Neural cell (in vitro differentiated cells): ENCODE results near the gene CXCR5. TPM values are rescaled to one million over a fixed set of nuclear protein-coding genes. Genes with fewer than 3 reads are reported as not detected.

Experiments
- H2AFZ ChIP-seq: fragments of 200-600, 300-800 bp; sonication (generic), shearing (Covaris generic); 2 replicates; pipeline ENCODE4 v1.6.0; 2014; ENCODE audit warnings: low read depth, mild to moderate bottlenecking, antibody characterized with exemption, low read length, moderate library complexity
- H3F3A ChIP-seq: fragments of 200-600 bp; shearing (Covaris generic); 2 replicates; pipeline ENCODE4 v1.6.1; 2016; ENCODE audit warnings: mild to moderate bottlenecking, moderate library complexity, mixed read lengths, antibody characterized with exemption, low read length; ENCODE audit not compliant: insufficient read depth, poor library complexity, severe bottlenecking
- H3K27ac ChIP-seq: fragments of 200-600, 300-800 bp; sonication (generic), shearing (Covaris generic); 2 replicates; pipeline ENCODE4 v1.5.1; 2014; ENCODE audit warnings: mild to moderate bottlenecking, low read length, moderate library complexity
- H3K27me3 ChIP-seq: fragments of 300-800, 200-600 bp; sonication (generic), shearing (Covaris generic); 2 replicates; pipeline ENCODE4 v1.6.0; 2014; ENCODE audit warnings: mild to moderate bottlenecking, low read depth, low read length, moderate library complexity; ENCODE audit not compliant: insufficient read depth
- H3K36me3 ChIP-seq: fragments of 300-800, 200-600 bp; sonication (generic), shearing (Covaris generic); 2 replicates; pipeline ENCODE4 v1.5.1; 2014; ENCODE audit warnings: mild to moderate bottlenecking, antibody characterized with exemption, low read length, moderate library complexity; ENCODE audit not compliant: insufficient read depth
- H3K4me2 ChIP-seq: fragments of 300-800, 200-600 bp; sonication (generic), shearing (Covaris generic); 2 replicates; pipeline ENCODE4 v1.6.0; 2014; ENCODE audit warnings: mild to moderate bottlenecking, low read length
- H3K4me3 ChIP-seq: fragments of 300-800, 200-600 bp; sonication (generic), shearing (Covaris generic); 2 replicates; pipeline ENCODE4 v1.5.1; 2014; ENCODE audit warnings: mild to moderate bottlenecking, low read length, moderate library complexity
- H3K79me2 ChIP-seq: fragments of 200-600 bp; shearing (Covaris generic); replicated peaks from 2 replicates; pipeline ENCODE4 v1.6.0; 2014; ENCODE audit warnings: mild to moderate bottlenecking, low read length, moderate library complexity; ENCODE audit not compliant: insufficient read depth
- H3K9ac ChIP-seq: fragments of 300-800, 200-600 bp; sonication (generic), shearing (Covaris generic); 2 replicates; pipeline ENCODE4 v1.6.1; 2016; ENCODE audit warnings: mild to moderate bottlenecking, low read length, mixed read lengths
- H3K9me2 ChIP-seq: fragments of 200-600 bp; shearing (Covaris generic); 2 replicates; pipeline ENCODE4 v1.6.1; 2016; ENCODE audit warnings: mild to moderate bottlenecking, low read length, mixed read lengths; ENCODE audit not compliant: insufficient read depth
- H3K9me3 ChIP-seq: fragments of 200-600, 300-800 bp; sonication (generic), shearing (Covaris generic); 2 replicates; pipeline ENCODE4 v1.6.1; 2016; ENCODE audit warnings: mild to moderate bottlenecking, mixed run types, low read length, moderate library complexity, mixed read lengths
- H4K20me1 ChIP-seq: fragments of 200-600 bp; shearing (Covaris generic); 2 replicates; pipeline ENCODE4 v1.6.1; 2016; ENCODE audit warnings: mild to moderate bottlenecking, mixed run types; ENCODE audit not compliant: insufficient read depth
- EP300 ChIP-seq: fragments of 450-650 bp; conservative IDR thresholded peaks from 2 replicates; pipeline ENCODE4 v1.6.1; 2014; ENCODE audit warnings: antibody characterized with exemption, mild to moderate bottlenecking, moderate library complexity; ENCODE audit not compliant: poor library complexity, severe bottlenecking
- EZH2 ChIP-seq: fragments of 200-600, 300-800 bp; shearing (Covaris generic), sonication (generic); IDR thresholded peaks from 2 replicates; pipeline ENCODE4 v1.6.1; 2014; ENCODE audit warnings: antibody characterized with exemption, low read length, borderline replicate concordance, mild to moderate bottlenecking; ENCODE audit not compliant: insufficient read depth, poor library complexity, severe bottlenecking
- MXI1 ChIP-seq: fragments of 450-650 bp; conservative IDR thresholded peaks from 2 replicates; pipeline ENCODE4 v1.6.1; 2014; ENCODE audit warnings: antibody characterized with exemption, mild to moderate bottlenecking; ENCODE audit not compliant: poor library complexity, severe bottlenecking
- RAD21 ChIP-seq: fragments of 450-650 bp; conservative IDR thresholded peaks from 2 replicates; pipeline ENCODE4 v1.6.1; 2014; ENCODE audit warnings: antibody characterized with exemption, mild to moderate bottlenecking, moderate library complexity
- SMC3 ChIP-seq: fragments of 450-650 bp; conservative IDR thresholded peaks from 2 replicates; pipeline ENCODE4 v1.6.1; 2014; ENCODE audit warnings: antibody characterized with exemption, mild to moderate bottlenecking, moderate library complexity; ENCODE audit not compliant: poor library complexity
- TAF1 ChIP-seq: IDR thresholded peaks from 2 replicates; pipeline ENCODE4 v1.6.1; 2012; ENCODE audit warnings: low read depth
- polyA plus RNA-seq: library from polyadenylated mRNA; depleted of rRNA; stranded (reverse); fragments of >200 nt; gene quantifications from 2 replicates; pipeline ENCODE4 v1.2.3, GENCODE V29; 2014
- TF ChIP-seq, protein P1 (sequence below): fragments of 450-650 bp; IDR thresholded peaks from 2 replicates; pipeline ENCODE4 v1.5.1; 2014; ENCODE audit warnings: antibody characterized with exemption, mild to moderate bottlenecking, moderate library complexity; ENCODE audit not compliant: poor library complexity, severe bottlenecking
- TF ChIP-seq, protein P2 (sequence below): IDR thresholded peaks from 2 replicates; pipeline ENCODE4 v1.6.1; 2012; ENCODE audit warnings: borderline replicate concordance

Gene CXCR5
- polyA plus RNA-seq, 1 donor from 2014 or later, result not detected

DNA sequence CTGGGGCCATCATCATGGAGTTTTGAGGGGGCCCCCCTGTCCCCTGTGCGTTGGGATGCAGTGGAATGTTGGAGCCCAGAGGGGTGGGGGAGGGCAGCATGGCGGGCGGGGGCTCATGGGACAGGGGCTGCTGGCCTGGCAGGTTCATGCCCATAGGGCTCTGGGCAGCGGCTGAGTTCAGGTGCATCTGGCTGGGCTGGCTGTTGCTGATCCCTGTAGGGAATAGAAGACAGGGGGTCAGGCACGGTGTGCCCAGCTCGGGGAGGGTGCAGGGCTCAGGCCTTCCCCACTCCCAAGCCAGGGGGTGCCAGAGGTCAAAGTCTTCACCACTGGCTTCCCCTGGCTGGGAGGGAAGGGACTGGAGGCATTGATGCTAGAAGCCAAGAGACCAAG is 15.6 kb downstream of the CXCR5 start:
- Histone ChIP-seq H3K4me3 (no peak overlapping the region), H3K9me3 (no peaks in the 10 kb centered on the region), H3K4me2 (no peak overlapping the region), H3K27ac (no peak overlapping the region), H3K9ac (no peak overlapping the region), H3K36me3 (no peaks in the 10 kb centered on the region), H2AFZ (no peak overlapping the region), H3K9me2 (no peaks in the 10 kb centered on the region), H3F3A (no peaks in the 10 kb centered on the region), H3K27me3 (no peaks in the 10 kb centered on the region), H4K20me1 (no peaks in the 10 kb centered on the region), H3K79me2 (no peaks in the 10 kb centered on the region)
- TF ChIP-seq SMC3 (no peak), EP300 (no peak), RAD21 (no peak), TAF1 (no peak), EZH2 (no peak), MXI1 (no peak)
- TF ChIP-seq, protein P1, sequence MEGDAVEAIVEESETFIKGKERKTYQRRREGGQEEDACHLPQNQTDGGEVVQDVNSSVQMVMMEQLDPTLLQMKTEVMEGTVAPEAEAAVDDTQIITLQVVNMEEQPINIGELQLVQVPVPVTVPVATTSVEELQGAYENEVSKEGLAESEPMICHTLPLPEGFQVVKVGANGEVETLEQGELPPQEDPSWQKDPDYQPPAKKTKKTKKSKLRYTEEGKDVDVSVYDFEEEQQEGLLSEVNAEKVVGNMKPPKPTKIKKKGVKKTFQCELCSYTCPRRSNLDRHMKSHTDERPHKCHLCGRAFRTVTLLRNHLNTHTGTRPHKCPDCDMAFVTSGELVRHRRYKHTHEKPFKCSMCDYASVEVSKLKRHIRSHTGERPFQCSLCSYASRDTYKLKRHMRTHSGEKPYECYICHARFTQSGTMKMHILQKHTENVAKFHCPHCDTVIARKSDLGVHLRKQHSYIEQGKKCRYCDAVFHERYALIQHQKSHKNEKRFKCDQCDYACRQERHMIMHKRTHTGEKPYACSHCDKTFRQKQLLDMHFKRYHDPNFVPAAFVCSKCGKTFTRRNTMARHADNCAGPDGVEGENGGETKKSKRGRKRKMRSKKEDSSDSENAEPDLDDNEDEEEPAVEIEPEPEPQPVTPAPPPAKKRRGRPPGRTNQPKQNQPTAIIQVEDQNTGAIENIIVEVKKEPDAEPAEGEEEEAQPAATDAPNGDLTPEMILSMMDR, result no peak
- TF ChIP-seq, protein P2, sequence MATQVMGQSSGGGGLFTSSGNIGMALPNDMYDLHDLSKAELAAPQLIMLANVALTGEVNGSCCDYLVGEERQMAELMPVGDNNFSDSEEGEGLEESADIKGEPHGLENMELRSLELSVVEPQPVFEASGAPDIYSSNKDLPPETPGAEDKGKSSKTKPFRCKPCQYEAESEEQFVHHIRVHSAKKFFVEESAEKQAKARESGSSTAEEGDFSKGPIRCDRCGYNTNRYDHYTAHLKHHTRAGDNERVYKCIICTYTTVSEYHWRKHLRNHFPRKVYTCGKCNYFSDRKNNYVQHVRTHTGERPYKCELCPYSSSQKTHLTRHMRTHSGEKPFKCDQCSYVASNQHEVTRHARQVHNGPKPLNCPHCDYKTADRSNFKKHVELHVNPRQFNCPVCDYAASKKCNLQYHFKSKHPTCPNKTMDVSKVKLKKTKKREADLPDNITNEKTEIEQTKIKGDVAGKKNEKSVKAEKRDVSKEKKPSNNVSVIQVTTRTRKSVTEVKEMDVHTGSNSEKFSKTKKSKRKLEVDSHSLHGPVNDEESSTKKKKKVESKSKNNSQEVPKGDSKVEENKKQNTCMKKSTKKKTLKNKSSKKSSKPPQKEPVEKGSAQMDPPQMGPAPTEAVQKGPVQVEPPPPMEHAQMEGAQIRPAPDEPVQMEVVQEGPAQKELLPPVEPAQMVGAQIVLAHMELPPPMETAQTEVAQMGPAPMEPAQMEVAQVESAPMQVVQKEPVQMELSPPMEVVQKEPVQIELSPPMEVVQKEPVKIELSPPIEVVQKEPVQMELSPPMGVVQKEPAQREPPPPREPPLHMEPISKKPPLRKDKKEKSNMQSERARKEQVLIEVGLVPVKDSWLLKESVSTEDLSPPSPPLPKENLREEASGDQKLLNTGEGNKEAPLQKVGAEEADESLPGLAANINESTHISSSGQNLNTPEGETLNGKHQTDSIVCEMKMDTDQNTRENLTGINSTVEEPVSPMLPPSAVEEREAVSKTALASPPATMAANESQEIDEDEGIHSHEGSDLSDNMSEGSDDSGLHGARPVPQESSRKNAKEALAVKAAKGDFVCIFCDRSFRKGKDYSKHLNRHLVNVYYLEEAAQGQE, result no peak

DNA sequence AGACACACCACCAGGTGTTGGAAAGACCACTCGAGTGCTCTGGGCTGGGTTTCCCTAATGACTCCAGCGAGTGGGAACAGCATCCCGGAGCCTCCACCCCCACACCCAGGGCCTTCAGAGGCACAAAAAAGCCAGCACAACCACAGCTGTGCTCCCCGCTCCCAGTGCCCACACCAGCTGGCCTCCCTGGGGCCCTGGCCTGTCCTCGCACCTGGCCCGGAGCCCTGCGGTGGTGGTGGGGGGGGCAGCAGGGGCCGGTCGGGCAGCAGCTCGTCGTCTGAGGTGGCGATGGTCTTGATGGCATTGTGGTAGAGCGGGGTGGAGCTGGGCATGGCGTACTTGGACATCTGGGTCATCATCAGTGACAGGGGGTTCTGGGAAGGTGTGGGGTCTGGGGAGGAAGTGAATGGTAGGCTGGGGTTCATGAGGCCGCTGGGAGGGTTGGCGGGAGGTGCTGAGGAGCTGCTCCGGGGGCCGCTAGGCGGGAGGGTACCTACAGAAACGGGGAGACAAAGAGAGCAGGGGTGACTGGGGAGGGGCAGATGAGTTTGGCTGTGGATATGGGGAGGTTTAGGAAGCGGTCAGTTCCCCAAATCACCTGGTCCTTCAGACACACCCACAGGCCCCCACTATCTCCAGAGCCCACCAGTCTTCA is 16.1 kb downstream of the CXCR5 start:
- H3K9me3 ChIP-seq, result no peaks in the 10 kb centered on the region
- no peak overlapping the region for H3K4me2 ChIP-seq
- no peaks in the 10 kb centered on the region for H4K20me1 ChIP-seq
- H3K27me3 ChIP-seq, result no peaks in the 10 kb centered on the region
- no peaks in the 10 kb centered on the region for H3F3A ChIP-seq
- H3K9ac ChIP-seq, result no peak overlapping the region
- H3K27ac ChIP-seq, result no peak overlapping the region
- no peak for TF ChIP-seq SMC3
- no peak for TF ChIP-seq EP300
- TF ChIP-seq MXI1, result no peak
- no peaks in the 10 kb centered on the region for H3K9me2 ChIP-seq
- H3K36me3 ChIP-seq, result no peaks in the 10 kb centered on the region
- no peaks in the 10 kb centered on the region for H3K79me2 ChIP-seq
- H2AFZ ChIP-seq, result no peak overlapping the region
- no peak overlapping the region for H3K4me3 ChIP-seq
